ENCODE measurements around the gene IRF2BPL. TPM values are rescaled to one million over a fixed set of nuclear protein-coding genes. Genes with fewer than 3 reads are reported as not detected.

The IRF2BPL gene
- polyA plus RNA-seq (2013, experiment 1 of 2; ENCODE audit: insufficient read length): 32.4 TPM
- 36.2 TPM for polyA plus RNA-seq (2013, experiment 2 of 2; ENCODE audit: insufficient read length)

DNA sequence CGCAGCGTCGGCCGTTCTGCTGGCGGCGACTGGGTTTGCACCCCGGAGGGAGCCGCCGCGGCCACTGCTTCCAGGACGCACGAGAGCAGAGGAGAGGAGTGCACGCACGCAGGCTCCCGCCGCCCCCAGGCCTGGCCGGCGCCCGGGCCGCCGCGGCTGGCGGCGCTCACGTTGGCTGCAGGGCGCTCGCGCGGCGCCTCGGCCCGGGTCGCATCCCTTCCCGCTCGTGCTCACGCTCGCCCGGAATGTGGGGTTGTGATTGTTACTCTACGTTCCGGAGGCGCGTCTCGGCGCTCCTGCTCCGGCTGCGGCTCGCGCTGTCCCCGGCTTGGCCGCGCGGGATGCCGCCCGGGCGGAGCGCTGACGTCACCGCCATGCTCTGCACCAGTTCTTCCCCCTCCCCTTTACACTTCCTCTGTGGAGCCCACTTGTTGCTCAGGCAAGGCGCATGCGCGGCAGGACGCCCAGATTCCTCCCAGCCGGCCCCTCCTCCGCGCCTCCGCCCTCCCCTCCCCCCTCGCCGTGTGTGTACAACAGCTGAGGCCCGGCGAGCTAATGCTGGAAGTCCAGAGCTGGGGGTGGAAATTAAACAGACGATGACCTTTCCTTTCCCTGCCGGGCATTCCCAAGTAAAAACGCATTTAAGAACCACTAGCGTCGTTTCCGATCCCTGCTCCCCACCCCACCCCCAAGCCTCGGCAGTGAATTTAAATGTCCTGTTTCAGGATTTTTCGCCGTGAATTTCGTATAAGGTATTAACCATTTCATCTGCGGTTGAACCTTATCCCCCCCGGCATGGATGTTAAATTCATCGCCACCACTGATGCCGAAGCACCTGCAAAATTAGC lies at the start of gene IRF2BPL:
IRF2BPL (minus strand) TSS at position 325 of the 848 bp plus-strand sequence. CDS start 916 bp downstream, outside the sequence.
- peak; percentile 98 for DNase-seq

DNA sequence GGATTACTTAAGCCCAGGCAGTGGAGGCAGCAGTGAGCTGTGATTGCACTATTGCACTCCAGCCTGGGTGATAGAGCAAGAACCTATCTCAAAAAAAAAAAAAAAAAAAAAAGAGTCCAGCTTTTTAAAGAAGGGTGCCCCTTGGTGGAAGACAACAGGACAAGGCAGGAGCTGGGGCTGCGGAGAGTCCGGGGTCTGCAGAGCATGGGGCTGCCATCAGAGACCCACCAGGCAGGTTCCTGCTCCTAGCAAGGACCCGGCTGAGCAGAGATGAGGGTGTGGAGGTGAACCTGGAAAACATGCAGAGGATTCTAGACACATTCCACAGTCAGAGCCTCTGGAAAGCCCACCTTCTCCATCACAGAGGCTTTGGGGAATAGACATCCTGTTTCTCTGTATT lies 48.5 kb upstream of the IRF2BPL start:
- DNase-seq: no peak

DNA sequence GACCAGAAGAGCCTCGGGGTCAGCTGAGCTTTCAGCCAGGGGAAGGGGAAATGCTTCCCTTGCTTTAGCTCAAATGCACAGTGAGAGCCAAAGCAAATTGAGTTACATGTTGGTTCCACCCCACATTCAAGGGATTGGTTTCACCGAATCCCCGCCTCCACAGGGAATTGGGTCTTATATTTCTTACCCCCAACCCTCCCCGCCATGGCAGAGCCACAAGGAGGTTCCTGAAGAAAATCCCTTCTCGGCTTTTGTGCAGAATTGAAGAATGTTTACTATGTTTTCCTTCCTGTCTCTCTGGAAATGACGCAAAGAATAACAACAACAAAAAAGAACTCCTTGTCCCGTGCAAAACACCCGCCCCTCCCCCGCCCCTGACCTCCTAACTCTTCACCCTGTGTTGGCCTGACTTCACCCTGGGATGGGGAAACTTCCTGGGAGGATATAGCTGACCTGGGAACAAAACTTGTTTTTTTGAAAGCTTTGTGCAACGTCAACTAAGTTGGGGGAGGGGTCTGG lies 47.7 kb upstream of the IRF2BPL start:
- DNase-seq: no peak

DNA sequence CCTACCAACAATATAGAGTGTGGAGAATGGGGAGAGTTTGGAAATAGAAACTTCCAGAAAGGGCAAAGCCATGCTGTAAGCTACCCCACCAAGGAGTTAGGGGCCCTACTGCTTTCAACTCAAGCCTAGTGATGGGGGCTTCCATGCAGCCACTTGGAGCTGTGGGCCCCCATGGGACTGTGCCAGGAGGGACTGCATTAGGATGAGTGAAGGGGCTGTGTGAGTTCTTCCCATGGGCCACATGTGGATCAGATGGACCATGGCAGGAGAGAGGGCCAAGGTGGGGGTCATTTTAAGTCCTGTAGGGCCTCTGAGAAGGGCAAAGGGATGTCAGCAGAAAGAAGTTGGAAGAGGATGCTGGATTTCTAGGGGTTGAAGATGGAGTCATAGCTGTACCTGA lies 46.5 kb upstream of the IRF2BPL start:
- no peak for DNase-seq

DNA sequence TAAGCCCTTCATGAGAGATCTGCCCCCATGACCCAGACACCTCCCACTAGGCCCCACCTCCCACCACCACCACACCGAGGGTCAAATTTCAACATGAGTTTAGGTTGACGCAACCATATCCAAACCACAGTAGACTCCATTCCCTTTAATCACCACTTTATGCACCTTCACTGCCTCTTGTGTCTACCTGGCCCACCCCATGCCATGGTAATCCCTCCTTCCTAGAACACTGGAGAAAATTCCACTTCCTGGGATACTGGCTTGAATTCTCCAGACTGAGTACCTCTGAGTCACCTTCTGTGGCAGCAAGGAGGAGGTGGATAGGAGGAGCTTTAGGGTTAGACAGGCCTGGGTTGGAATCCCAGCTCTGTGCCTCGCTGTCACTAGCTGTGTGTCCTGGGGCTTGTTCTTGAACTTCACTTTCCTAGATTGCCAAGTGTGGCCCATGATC lies 43.5 kb upstream of the IRF2BPL start:
- no peak for DNase-seq

DNA sequence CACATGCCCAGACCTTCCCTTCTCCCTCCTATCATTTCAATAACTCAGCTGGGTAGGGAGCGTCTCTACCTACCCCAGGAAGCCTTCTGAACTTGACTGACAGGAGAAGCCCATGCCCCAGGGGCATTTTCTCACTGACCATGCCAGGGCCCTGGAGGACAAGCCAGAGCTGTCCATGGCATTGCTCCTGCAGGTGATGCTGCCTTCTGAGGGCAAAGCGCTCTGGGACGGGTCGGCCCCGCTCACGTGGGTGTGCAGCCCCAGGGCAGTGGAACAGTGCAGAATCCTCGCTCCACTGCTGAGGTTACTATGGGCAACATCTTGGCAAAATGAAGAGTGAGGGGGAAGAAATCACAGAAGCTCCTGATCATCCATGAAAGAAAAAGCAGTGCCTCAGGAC lies 41.0 kb upstream of the IRF2BPL start:
- no peak for DNase-seq

DNA sequence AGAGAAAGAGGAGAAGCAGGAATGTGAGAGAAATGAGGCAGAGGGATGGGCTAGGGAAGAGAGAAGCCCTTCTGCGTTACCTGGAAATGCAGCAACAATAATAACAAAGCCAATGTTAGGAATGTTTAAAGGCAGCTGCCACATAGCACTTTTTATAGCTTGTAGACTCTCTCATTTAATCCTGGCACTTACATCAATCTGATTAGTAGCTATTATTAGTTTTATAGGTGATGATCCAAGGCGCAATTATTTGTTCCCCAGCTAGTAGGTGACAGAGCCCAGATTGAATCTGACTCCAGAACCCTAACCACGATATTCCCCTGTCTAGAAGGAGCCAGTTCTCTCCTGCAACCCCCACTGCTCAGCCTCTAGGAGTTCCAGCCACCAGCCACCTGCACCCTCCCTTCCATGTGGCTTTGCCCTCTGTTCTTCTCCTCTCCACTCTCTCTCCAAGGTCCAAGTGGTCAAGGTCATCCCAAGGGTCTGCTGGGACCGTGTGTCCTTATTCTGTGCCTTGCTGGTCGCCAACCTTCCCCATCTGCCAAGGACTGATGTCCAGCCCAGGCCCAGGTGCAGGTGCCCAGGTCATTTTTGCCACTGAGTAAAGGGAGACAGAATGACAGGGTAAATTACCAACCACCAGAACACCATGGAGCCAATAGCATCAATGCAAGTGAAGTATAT lies 40.2 kb upstream of the IRF2BPL start:
- DNase-seq: no peak

DNA sequence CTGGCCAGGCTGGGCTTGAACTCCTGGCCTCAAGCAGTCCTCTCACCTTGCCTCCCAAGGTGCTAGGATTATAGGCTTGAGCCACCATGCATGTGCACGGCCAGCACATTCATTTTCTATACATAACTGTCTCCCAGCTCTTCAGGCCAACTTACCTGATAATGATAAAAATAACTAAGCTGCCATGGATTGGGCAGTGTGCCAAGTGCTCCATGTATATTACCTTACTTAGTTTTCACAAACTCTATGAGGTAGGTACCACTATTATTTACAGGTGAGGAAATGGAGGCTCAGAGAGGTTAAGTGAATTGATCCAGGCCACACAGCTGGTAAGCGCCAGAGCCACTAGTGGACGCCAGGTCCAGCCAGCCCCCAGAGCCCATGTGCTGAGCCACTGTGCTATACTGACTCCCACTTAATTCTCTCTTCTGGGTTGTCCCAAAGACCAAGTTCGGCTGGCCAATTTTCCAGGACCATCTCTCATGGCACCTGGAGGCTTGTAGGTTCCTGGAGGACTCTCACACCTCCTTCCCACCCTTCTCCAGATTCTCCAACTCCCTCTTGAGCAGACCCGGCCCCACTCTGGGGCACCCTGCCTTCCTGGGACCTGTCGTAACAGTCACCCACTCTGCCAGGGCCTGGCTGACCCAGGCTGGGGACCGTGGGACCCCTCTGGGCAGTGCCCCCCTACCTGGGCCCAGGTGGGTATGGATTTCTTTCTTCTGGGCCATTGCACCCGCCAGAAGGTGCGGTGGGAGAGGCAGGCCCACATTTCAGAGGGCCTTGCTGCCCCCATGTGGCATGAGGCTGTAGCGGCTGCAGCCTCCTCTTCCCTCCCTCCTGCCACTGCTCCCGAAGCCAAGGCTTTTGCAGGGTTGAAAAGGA lies 39.4 kb upstream of the IRF2BPL start:
- DNase-seq: peak; percentile 44

DNA sequence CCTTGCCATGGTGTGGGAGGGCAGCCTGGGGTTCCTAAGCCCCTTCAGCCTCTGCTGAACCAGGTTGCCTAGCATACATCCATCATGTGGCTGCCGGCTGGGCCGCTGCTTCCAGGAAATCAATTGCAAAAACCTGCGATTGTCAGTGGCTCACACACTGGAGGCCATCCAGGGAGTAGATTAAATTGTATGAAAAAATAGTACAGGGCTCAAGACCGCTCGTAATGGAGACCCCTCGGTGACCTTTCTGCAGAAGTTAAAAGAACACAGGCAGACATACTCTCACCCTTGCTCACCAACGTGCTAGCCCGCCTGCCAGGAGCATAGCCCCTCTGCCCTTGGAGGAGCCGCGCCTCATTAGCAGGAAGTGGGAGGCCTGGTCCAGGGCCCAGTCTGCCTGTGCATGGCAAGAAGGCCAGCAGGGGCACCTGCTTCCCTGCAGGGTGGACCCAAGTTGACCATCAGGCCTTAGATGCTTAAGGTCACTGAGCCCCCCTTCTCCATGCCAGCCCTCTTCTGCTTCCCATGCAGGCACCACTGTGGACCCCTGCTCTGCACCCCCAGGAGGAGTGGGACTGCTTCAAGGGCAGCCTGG lies 38.2 kb upstream of the IRF2BPL start:
- DNase-seq: no peak

DNA sequence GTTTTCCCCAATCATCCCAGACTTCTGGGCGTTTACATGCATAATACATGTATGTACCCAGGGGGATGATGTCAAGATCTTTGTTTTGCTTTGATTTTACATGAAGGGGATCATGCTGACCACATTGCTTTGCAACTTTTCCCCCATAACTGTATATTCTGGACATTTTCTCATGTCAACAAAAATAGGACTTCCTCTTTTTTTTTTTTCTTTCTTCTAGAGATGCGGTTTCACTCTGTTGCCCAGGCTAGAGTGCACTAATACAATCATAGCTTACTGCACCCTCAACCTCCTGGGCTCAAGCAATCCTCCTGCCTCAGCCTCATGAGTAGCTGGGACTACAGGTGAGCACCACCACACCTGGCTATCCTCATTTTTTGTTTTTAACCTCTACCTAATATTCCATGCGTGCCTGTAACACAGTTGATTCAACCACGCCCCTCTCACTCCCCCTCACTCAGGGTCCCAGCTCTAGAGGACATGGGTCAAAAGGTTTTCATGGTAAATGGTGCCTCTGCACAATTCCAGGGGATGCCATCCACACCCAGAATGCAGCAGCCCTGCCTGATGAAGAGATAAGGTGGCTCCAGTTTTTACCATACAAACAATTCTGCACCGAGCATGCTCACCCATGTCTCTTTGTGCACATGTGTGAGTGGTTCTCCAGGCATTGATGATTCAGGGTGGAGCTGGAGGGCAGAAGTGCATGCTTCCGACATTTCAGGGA lies 37.5 kb upstream of the IRF2BPL start:
- no peak for DNase-seq

DNA sequence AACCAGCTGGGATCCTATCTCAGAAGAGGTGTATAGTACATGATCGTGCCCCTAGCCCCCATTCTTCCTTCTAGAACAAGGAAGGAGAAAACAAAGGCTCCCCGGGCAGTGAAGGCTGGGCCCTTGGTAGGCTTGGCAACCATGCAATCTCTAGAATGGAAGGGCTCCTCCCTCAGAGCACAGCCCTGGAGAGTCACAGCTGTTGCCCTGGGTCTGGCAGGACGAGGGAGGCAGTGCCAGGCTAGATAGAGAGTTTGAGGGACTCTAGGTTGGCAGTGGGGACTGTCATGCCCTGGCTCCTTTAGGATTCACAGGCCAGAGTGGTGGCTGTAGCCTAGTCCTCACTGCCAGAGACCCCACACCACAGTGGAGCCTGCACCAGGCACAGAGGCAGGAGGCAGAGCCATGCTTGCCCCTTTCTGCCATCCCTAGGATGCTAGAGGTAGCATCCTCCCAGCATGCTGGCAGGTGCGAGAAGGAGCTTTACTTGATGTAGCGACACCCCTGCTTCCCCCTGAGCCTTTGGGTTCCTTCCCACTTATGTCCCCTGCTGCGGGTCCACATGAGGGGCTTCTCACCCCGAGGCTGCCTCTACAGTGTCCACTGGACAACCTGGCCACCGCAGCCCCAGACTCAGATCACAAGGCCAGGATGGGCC lies 36.1 kb upstream of the IRF2BPL start:
- DNase-seq: no peak

DNA sequence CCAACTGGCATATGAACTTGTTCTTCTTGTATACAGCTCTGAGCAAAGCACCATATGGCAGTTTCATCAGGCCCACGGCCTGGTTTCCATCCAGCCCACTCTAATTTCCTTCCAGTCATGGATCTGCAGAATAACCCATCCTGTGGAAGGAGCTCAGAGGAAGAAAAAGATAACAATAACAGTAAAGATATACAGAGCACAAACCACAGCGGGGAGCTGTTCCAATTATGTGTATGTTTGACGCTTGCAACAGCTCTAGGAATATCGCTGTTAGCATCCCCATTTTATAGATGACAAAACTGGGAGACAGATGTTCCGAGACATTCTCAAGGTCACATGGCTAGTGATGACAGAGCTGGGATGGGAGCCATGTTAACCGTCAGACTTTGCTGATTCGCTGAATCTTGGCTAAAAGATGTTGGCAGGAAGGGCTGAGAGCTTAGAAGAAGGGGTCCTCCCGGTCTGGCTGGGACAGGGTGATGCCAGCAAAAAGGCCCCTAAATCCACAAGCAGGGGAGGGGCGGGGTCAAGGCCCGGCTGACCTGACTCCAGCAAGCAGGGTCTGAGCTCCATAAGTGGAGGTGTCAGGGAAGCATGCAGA lies 35.2 kb upstream of the IRF2BPL start:
- no peak for DNase-seq

DNA sequence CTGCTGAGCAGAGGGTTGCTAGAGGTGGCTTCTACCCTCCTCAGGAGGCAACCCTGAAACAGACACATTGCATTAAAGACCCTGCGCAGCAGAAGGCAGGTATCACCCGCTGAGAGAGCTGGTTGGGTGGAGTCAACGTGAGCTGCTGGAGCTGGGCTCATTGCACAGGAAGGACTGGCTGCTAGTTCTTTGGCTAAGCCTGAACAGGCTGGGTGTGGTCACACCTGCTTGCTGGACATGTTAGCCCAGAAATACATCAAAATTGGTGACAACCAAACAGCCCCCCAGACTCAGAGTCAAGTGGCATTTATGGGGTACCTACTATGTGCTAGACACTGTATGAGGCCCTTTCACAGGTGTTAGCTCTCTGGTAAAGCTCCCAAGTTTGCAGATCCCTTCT lies 33.8 kb upstream of the IRF2BPL start:
- no peak for DNase-seq

DNA sequence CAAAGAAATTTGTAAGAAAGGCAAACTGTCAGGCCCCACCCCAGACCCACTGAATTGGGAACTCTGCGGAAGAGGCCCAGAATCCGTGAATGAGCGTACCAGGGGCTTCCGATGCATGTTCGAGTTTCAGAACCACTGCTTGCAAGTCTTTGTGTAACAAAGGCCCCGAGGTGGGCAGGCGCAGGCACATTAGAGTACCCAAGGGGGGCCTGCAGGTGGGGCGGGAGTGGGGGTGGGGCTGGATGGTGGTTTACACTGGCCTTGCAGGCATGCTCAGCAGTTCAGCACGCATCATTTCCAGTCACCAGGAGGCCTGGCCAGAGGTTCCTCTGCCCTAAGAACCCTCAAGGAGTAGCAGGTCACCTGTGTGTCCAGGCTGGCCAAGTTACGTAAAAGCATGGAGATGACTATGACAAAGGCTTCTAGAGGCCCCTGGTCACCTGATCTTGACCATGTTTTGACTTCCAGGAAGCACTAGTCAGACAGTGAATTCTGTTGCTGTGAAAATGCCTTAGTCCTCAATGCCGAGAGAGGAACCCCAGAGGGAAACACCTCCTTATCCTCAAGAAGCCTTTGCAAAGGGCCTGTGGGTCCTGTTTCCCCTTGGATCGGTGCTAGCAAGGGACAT lies 33.2 kb upstream of the IRF2BPL start:
- no peak for DNase-seq

DNA sequence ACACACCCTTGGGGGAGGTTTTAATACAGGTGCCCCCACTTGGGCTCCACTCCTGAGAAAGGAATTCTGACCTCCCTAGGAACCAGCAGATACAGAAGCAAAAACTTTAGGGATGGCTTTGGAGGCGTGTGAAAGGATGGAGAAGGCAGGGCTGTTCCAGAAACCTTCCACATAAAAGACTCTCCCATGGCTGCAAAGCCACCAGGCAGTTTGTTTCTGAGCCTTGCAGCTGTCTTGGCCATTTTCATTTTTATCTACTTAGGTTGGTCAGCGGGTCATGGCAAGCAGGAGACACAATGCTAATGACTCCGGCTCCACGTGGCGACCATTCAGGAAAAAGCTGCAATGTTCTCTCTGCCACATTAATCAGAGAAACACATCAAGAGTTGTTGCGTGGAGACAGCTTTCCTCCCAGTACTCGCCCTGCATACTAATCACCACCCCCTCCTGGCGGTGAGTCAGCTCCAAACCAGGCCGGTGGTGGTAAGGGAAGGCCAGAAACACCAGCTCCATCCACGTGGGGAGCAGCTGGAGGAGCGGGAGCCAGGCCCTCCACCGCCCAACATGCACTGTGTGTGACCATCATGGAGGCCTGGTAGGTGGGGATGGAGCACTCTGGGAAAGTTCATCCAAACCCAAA lies 30.9 kb upstream of the IRF2BPL start:
- DNase-seq: peak; percentile 90

DNA sequence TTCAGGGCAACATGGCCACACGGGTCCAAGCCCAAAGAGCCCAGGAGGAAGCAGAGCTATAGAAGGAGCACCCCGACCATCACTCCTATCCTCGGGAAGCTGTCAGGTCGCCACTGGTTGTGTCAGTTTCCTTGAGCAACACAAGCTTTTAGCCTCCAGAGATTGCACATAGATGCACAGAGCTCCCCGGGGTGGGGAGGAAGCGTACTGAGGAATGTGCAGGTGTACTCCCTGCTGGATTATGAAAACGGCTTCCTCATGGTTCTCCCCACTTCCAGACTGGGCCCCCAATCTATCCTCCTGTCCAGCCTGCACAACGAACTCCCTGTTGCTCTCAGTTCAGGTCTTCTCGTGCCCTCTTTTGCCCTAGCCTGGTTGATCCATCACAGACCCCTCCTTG lies 30.3 kb upstream of the IRF2BPL start:
- DNase-seq: no peak

DNA sequence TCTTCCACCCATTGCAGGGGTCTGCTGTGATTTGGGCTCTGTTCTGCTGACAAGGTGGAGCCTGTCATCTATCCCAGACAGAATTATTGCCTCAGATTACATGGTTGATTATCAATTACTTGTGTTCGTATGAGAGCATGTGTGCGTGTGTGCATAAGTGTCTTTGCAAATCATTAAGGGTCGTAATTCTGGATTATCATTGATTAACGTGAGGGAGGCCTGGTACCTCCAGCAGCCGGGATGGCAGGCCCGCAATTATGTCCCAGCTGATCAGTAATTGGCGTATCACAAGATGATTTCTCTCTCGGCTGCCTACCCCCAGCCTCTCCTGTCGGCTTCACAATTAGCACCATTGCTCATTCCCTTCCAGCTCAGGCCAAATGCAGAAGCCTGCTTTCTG lies 29.6 kb upstream of the IRF2BPL start:
- DNase-seq: no peak

DNA sequence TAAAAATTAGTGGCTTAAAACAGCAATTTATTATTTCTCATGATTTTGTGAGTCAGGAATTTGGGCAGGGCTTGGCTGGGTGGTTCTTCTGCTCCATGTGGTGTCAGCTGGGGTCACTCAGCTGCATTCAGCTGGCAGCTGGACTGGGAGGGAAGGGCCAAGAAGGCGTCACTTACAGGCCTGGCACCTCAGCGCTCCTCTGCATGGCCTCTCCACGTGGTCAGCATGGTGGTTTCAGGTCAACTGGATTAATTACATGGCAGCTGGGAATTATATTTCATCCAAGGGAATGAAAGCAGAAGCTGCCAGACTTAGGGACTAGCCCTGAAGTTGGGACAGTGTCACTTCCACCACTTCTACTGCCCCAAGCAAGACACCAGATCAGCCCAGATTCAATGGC lies 27.5 kb upstream of the IRF2BPL start:
- no peak for DNase-seq

DNA sequence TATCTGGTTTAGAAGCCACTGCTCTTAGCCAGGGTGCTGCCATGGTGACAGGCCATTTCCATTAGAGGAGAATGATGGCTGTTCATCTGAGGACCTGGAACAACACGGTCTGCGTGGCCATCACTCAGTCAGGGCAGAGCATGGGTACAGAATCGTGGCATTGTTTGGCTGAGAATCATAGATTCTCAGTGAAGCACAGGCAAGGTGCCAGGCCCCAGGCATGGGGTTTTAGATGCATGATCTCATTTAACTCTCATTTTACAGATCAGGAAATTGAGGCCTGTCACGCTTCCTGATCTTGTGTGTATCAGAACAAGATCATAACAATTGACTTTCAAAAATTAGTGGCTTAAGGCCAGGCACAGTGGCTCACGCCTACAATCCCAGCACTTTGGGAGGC lies 26.8 kb upstream of the IRF2BPL start:
- no peak for DNase-seq

All from fibroblast of skin of abdomen (primary cell).